GM19043 (cell line): ENCODE measurements around the gene HHIPL1.

Experiments
- ATAC-seq: cut with Tn5 transposase; IDR thresholded peaks from one replicate; pipeline ENCODE4 v1.9.1; 2021; ENCODE audit warnings: low read depth; ENCODE audit not compliant: unreplicated experiment

Gene HHIPL1

GRCh38 chr14:99726538-99727095 is 81.7 kb downstream of the HHIPL1 start:
- ATAC-seq = no peak

- ATAC-seq = no peak
Observed at GRCh38 chr14:99727096-99727870, 82.4 kb downstream of the HHIPL1 start.

GRCh38 chr14:99728231-99728920 is 83.4 kb downstream of the HHIPL1 start:
- ATAC-seq = no peak

- no peak for ATAC-seq
Observed at GRCh38 chr14:99728981-99729451, 84.1 kb downstream of the HHIPL1 start.
